Cardiac muscle cell (in vitro differentiated cells and primary cell): Measurements from ENCODE around the gene OSBPL8. TPM values are rescaled to one million over a fixed set of nuclear protein-coding genes. Genes with fewer than 3 reads are reported as not detected.

Experiments
- DNase-seq, 2 donors: peaks; one replicate each; pipeline versions ENCODE4 v3.0.0 to v3.0.0-alpha.2; 2010 to 2017; ENCODE audit warnings: low read depth in 1 of 2, low spot score in 1 of 2
- H3K27ac ChIP-seq: fragments of 200-600 bp; sonication (generic); 2 replicates; pipeline ENCODE4 v1.5.1; 2016
- H3K27me3 ChIP-seq: fragments of 200-600 bp; sonication (generic); 2 replicates; pipeline ENCODE4 v1.6.0; 2016; ENCODE audit warnings: control low read depth
- H3K36me3 ChIP-seq: fragments of 200-600 bp; sonication (generic); 2 replicates; pipeline ENCODE4 v1.5.1; 2016; ENCODE audit warnings: control low read depth
- H3K4me1 ChIP-seq: fragments of 200-600 bp; sonication (generic); 2 replicates; pipeline ENCODE4 v1.8.1; 2017; ENCODE audit warnings: low read depth, mild to moderate bottlenecking, mixed run types
- H3K4me3 ChIP-seq: fragments of 200-600 bp; sonication (generic); 2 replicates; pipeline ENCODE4 v1.5.1; 2016; ENCODE audit warnings: mild to moderate bottlenecking
- H3K9me3 ChIP-seq: fragments of 200-600 bp; sonication (generic); 2 replicates; pipeline ENCODE4 v1.5.1; 2017; ENCODE audit warnings: low read depth, mild to moderate bottlenecking, control low read depth
- CTCF ChIP-seq: IDR thresholded peaks from 2 replicates; pipeline ENCODE4 v1.5.1; 2012; ENCODE audit warnings: low read depth, mild to moderate bottlenecking, low read length
- polyA plus RNA-seq: library from polyadenylated mRNA; unstranded; fragments of >200 nt; fragmentation: Nextera tagmentation; extraction: Ambion mirVana; gene quantifications from 2 replicates; pipeline ENCODE4 v1.2.1, GENCODE V29; 2016
- total RNA-seq: library from RNA; depleted of rRNA; stranded (reverse); fragments of >200 nt; gene quantifications from 2 replicates; pipeline ENCODE4 v1.2.3, GENCODE V29; 2016

The OSBPL8 gene
- total and polyA plus RNA-seq, 2 experiments from 2014 or later, result 25.6 to 143 TPM

GRCh38 chr12:76432733-76433132, 126.8 kb downstream of the OSBPL8 start:
- Histone ChIP-seq H3K27me3 (no peaks in the 10 kb centered on the region), H3K9me3 (no peaks in the 10 kb centered on the region), H3K4me3 (no peak overlapping the region), H3K36me3 (no peaks in the 10 kb centered on the region), H3K4me1 (no peaks in the 10 kb centered on the region), H3K27ac (no peak overlapping the region)
- no peak for DNase-seq
- no peak for TF ChIP-seq CTCF

GRCh38 chr12:76428117-76428516, 131.5 kb downstream of the OSBPL8 start:
- Histone ChIP-seq H3K36me3 (no peaks in the 10 kb centered on the region), H3K9me3 (no peaks in the 10 kb centered on the region), H3K4me3 (no peak overlapping the region), H3K27ac (no peak overlapping the region), H3K4me1 (no peaks in the 10 kb centered on the region), H3K27me3 (no peaks in the 10 kb centered on the region)
- no peak for DNase-seq
- no peak for TF ChIP-seq CTCF

GRCh38 chr12:76426160-76426559, 133.4 kb downstream of the OSBPL8 start:
- no peak for TF ChIP-seq CTCF
- H3K4me3 ChIP-seq, result no peak overlapping the region
- no peak for DNase-seq
- no peaks in the 10 kb centered on the region for H3K36me3 ChIP-seq
- H3K27me3 ChIP-seq, result no peaks in the 10 kb centered on the region
- H3K9me3 ChIP-seq, result no peaks in the 10 kb centered on the region
- peaks cover 19% of the 10 kb centered on the region for H3K4me1 ChIP-seq
- no peak overlapping the region for H3K27ac ChIP-seq

GRCh38 chr12:76424941-76425340, 134.6 kb downstream of the OSBPL8 start:
- Histone ChIP-seq H3K9me3 (no peaks in the 10 kb centered on the region), H3K4me1 (peaks cover 24% of the 10 kb centered on the region), H3K4me3 (no peak overlapping the region), H3K27me3 (no peaks in the 10 kb centered on the region), H3K36me3 (no peaks in the 10 kb centered on the region), H3K27ac (no peak overlapping the region)
- DNase-seq, result no peak
- no peak for TF ChIP-seq CTCF

DNA sequence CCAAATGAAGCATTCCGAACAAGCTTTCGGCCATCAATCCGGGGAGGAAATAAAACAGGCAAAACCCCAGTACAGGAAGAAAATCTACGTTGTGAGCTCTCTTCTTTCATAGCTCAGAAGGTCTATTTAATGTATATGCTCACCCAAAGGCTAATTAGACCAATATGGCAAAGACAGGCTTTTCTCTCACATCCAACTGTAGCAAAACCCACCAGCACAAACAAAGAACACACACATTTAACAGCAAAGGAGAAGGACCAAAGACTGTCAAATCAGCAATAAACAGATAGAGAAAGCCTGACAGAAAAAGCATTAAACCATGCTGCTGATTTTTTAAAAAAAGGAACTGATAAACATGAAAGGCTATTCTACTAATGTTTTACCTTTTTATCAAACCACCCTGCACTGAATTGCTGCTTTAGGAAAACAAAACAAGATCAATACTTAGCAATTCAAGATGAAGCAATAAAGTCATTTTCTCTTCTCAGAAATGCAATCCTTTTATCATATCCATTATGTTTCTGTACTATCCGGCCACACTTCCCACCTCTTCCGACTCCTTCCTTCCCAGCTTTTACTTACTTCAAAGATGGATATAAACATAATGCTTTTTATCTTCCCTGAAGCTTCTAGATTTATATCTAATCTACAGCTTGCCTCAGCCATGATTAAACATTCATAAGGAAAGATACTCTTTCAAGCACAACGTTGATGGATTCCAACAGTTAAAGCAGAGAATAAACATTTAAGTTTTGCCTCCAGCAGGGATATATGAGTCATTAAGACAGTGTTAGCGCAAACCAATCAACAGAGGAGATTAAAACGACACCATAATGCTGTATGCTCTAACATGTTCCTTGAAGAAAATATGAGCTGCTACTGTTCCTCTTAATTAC, 136.8 kb downstream of the OSBPL8 start:
- Histone ChIP-seq H3K36me3 (no peaks in the 10 kb centered on the region), H3K27ac (no peak overlapping the region), H3K27me3 (no peaks in the 10 kb centered on the region), H3K4me1 (peaks cover 24% of the 10 kb centered on the region), H3K4me3 (no peak overlapping the region), H3K9me3 (no peaks in the 10 kb centered on the region)
- DNase-seq, result peak in 1 of 2 donors; percentile 61
- no peak for TF ChIP-seq CTCF
